ENCODE measurements around the gene ZNF747.
"Not testable (repeated sequence)": the region's sequence is repeated elsewhere in the genome, so short reads cannot be mapped to it uniquely, and the experiment has no call there.

The ZNF747 gene

DNA sequence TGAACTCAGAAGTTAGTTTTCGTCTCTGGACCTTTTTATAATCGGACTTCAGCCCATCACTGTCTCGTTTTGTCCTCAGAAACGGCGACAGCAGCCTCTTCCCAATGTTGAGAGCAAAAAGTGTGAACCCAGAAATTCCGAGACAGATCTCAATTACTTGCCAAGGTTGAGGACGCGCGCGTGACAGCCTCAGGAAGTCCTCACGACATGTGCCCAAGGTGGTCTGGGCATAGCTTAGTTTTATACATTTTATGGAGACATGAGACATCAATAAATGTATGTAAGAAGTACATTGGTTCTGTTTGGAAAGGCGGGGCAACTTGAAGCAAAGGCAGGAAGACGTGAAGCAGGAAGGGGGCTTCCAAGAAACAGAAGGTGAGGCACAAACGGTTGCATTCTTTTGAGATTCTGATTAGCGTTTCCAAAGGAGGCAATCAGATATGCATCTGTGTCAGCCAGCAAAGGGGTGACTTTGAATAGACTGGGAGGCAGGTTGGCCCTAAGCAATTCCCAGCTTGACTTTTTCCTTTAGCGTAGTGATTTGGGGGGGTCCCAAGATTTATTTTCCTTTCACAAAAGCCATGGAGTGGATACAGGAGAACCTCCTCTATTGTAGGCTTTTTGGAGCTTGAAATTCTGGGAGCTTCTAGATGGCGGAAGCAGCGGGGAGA, 583 bp upstream of the ZNF747 start:
- in situ Hi-C loops (cut with HindIII; ENCODE audit: low sequenced_read_pairs): no loop called here

DNA sequence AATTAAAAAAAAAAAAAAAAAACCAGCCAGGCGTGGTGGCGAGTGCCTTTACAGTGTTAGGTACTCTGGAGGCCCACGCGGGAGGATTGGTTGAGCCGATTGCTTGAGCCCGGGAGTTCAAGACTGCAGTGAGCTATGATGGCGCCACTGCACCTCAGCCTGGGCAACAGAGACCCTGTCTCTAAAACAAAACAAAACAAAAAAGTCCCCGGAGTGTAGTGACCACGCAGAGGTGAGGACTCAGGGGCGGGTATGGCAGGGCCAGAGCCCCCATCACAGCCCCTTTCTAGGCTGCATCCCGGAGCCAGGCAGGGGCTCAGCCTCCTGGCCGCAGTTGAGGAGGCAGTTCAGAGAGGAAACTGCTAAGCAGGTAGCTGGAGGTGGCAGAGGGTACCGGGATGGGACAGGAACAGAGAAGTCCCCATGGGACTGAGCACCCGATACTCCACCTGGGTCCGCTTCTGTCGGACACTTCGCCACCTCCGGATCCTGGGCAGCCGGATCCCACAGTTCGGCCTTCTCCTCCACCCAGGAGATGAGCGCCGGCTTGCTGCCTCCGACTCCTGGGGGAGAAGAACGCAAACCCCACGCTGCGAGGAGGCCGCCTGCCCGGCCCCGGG, 800 bp downstream of the ZNF747 start:
- in situ Hi-C loops (cut with HindIII; ENCODE audit: low sequenced_read_pairs): no loop called here

DNA sequence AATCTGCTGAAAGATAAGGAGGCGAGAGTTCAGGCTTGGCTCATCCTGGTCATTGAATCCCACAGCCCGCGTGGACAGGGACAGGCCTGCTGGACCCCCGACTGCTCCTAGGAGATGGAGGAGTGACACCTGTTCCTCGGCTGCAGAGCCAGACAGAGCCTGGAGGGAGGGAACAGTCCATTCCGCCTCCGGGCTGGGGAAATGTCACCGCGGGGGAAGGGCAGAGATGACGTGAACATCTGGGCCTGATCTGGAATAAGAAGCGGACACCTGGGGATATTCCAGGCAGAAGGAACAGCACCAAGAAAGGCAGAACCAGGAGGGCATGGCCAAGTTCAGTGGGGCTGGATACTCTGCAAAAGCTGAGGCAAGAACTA, 1.5 kb downstream of the ZNF747 start:
- in situ Hi-C loops (cut with HindIII; ENCODE audit: low sequenced_read_pairs): no loop called here

DNA sequence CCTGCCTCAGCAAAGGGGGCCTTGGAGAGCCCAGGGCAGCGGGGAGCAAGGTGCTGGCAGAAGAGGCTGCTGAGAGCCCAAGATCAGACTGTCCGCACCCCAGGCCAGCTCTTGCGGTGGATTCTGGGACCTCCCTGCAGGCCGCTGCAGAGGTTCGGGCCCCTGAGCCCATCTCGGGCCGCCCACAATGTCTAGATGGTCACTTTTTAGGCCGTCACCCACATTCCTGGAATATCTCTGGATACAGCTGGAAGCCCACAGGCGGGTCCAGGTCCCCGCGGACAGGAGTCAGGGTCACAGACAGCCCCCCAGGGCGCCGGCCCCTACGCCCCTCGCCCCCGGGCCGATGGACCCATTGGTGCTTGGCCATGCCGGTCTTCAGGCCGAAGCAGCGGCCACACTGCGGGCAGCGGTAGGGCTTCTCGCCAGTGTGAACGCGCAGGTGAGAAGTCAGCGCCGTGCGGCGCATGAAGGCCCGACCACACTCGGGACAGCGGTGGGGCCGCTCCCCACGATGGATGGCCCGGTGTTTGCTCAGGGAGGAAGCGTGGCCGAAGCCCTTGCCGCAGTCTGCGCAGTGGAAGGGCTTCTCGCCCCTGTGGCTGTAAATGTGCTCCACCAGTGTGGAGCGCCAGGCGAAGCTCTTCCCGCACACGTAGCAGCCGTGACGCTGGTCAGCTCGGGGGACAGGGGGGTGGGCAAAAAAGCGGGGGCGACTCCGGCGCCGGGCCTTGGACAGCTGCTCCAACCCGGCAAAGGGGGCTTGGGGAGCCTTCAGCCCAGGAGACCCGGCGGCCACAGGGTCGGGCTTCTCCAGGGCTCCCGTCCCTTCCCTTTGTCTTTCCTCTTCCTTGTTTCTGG, 2.1 kb downstream of the ZNF747 start:
- in situ Hi-C loops (cut with HindIII; ENCODE audit: low sequenced_read_pairs): no loop called here

DNA sequence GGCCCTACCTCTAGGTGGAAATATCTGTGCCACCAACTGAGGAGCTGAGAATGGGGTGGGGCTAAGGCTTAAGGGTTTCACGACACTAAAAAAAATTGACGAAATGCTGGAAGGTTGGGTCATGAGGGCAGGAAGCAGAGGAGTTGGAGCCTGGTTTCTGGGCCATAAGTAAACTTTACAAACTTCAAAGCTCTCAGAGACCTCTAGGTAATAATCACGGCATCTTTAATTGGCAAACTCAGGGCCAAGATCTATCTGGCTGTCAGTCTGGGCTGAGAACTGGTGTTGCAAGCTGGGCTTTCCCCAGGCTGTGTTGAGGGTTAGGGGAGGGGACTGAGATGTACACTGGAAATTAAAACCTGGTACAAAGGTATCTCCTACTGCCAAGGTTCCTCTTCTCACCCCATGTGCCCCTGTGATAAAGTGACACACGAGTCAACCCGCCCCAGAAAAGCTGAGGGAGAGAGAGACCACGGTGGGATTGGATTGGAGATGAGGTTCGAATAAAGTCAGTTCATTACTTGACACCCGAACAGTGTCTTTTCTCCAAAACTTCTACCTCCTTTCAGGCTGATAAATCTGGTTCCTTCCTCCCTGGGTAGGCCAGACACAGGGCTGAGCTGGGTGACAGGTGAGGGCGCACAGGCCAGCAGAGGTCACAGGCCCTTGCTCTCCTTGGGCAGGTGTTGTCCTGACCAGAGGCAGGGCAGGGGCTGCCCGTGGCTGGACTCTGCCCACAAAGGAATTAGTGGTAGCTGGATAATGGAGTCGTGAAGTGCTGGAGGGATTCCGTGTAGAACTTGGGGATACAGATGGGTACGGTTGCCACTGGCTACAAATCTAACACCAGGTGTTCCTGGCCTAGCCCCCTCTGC, 4.3 kb downstream of the ZNF747 start:
- in situ Hi-C loops (cut with HindIII; ENCODE audit: low sequenced_read_pairs): no loop called here

DNA sequence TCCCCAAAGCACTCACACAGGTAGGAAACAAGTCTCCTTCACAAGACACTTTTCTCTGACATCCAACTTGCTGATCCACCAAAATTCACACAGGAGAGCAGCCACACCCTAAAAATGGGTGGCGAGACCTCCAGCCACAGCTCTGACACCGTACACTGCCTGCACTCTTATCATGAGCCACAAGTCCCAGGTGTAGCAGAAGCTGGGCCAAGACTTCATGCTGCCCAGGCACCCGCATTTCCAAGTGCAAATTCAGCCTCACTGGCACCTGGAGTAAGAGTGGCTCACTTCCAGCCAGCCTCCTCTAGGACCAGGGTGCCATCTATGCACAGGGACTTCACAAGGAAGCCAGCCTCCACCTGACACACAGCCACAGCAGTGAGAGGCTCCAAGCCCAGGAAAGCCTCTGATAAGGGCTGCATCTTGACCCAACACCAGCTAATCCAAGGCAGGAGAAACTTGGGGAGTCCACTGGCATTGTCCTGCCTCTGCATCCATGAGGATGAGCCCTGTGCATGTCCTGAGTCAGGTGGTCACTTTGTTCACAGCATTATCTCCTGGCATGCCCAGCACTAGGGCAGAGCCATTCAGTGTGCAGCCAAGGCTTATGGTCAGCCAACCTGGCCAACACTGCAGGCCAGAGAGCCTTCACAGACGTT, 5.7 kb downstream of the ZNF747 start:
- in situ Hi-C loops (cut with HindIII; ENCODE audit: low sequenced_read_pairs): no loop called here

DNA sequence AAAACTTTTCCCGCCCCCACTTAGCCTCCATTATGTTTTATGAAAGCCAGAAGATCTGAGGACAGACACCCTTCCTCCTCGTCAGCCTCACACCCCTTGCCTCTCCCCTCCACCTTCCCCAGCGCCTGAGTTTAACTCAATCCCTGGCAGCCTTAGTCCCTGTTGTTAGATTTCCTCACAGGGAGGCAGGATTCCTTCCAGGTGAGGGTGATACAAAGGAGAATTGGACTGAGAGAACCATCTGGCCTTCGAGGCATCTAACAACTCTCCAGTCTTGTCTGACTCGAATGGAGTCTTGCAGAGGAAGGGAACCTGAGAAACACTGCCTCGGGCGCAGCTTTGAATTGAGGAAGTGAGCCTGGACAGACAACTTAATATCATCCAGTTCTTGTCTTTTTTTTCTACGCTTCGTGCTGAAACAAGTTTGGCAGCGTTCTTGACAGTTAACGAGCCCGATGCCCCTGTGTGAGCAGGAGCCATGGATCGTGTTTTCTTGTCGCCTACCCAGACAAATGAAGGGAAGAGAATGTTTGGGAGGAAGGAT, 7.0 kb downstream of the ZNF747 start:
- in situ Hi-C loops (cut with HindIII; ENCODE audit: low sequenced_read_pairs): no loop called here

DNA sequence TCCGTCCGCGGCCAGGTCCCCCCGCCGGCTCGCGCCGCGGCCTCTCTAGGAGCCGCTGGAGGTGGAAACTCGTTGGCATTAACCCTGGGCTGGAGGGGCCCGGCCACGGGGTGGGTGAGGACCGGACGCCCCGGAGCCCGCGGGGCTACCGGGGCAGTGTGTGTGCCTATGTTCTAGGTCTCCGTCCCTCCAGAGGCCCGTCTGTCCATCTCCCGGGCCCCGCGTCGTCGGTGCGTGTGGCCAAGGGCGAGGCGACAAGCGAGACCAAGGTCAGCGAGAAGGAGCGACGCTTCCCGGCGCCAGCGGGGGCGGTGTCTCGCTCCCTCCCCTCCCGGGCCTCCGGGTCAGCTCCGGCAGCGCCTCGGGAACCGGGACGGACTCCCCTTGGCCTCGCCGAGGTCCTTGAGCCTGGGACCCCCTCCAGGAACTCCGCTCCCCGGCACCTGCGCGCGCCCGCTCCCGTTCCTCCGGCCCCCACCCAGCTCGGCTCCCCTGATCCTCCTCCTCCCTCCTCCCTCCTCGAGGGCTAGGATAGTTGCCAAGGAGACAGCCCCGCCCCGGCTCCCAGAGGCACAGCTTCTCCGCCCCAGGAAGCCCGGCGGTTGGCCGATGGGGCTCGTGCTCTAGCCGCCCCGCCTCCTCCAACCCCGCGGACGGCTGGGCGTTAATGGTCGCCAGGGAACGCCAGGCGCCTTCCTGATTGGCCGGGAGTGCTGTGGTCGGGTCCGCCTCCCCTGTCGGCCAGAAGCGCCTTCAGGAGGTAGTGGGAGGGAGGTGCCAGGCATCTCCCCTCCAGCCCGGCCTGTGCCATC, 7.6 kb downstream of the ZNF747 start:
- in situ Hi-C loops (cut with HindIII; ENCODE audit: low sequenced_read_pairs): no loop called here

DNA sequence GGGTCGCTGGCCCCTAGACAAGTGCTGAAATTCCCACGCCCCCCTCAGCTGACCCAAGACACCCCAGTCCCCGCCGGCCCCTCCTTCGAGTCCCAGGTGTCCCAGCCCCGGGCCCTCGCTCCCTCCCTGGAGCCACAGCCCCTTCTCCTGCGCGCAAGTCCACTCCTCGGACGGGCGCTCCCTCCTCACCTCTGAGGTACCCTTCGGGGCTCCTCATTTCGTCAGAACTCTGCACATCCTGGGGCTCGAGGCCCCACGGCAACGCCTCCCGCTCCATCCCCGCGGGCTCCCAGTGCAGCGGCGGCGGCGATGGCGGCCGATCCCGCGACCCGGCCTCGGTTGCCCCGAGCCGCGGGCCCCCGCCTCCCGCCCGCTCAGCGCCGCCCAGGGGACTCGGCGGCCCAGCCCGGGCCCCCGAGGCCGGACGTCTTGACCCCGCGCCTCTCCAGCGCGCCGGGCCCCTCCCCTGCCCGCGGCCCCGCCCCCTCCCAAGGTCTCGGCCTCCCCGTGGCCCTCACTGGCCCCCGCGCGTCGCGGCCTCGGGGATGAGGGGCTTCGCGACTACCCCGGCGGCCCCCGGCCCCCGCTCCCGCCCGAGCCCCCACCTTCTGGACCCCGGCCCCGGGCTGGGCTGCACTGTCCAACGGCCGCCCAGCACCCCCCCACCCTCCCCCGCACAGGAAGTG, 8.4 kb downstream of the ZNF747 start, which contains the start of gene ZNF768:
TSS of gene ZNF768 (minus strand) at position 430 of the 686 bp plus-strand sequence. CDS start at position 277, 153 bp downstream.
- in situ Hi-C loops (cut with HindIII; ENCODE audit: low sequenced_read_pairs): no loop called here

DNA sequence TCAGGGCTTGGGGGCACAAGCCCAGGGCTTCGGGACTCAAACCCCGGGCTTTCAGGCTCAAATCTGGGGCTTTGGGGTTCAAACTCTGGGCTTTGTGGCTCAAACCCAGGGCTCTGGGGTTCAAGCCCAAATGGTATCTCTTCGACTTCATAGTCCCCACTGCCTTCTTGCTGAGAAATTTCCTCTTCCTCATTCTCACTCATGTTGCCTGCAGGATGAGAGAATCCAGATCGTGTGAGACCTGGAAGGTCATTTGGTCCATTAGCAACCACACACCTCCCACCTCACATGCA, 8.9 kb downstream of the ZNF747 start:
- in situ Hi-C loops (cut with HindIII; ENCODE audit: low sequenced_read_pairs): no loop called here

DNA sequence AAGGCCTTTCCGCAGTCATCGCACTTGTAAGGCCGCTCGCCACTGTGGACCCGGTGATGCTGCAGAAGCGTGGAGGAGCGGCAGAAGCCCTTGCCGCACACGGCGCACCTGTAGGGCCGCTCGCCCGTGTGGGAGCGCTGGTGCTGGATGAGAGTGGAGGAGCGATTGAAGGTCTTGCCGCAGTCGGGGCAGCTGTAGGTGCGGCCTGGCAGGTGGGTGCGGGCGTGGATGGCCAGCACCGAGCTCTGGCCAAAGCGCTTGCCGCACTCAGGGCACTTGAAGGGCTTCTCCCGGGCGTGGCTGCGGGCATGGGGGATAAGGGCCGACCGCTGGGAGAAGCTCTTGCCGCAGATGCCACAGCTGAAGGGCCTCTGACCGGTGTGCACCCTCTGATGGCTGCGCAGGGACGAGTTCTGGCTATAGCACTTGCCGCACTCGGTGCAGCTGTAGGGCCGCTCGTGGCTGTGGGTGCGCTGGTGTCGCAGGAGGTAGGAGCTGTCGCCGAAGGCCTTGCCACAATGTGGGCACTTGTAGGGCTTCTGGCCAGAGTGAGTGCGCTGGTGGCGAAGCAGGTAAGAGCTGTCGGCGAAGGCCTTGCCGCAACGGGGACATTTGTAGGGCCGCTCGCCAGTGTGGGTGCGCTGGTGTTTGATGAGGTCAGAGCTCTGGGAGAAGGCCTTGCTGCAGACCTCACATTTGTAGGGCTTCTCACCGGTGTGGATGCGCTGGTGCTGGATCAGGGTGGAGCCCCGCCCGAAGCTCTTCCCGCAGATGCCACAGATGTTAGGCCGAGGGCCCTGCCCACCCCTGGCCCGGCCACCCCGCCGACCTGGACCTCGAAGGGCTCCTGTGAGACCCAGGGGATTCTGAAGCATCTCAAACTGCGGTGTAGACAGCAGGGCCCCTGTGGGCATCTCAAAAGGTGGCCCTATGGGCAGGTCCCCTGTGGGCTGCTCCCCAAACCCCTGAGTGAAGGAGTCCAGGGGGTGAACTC, 9.8 kb downstream of the ZNF747 start:
- in situ Hi-C loops (cut with HindIII; ENCODE audit: low sequenced_read_pairs): no loop called here

DNA sequence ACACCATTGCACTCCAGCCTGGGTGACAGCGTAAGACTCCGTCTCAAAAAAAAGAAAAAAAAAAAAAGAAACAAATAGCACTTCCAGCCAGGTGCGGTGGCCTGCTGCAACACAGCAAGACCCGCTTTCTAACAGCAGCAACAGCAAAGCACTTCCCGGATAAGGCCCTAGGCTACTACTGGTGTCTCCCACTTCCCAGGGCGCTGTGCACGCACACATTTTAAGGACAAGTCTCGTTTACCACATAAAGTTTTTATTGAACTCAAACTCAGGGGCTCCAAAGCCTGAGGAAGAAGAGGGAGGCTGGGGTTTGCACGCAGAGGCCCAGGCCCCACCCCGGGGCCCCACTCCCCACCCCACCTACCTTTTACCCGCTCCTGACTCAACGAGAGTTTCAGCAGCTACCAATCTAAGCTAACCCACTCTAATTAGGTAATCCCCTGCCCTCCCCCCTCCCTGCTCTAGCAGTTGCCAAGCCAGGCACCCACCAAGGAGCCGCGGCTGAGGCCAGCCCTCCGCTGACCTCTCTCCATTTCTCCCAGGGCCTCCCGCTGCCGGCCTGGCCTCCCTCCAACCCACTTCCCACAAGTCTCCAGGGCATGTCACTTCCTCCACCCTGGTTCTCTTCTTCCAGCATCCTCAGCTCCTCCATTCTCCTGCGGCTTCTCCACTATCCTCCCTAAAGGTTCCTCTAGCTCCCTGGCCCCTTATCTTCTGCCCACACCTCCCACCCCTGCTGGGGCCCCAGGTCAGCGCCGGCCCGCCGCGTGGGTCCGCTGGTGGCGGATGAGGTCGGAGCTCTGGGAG, 10.7 kb downstream of the ZNF747 start:
- in situ Hi-C loops (cut with HindIII; ENCODE audit: low sequenced_read_pairs): no loop called here

DNA sequence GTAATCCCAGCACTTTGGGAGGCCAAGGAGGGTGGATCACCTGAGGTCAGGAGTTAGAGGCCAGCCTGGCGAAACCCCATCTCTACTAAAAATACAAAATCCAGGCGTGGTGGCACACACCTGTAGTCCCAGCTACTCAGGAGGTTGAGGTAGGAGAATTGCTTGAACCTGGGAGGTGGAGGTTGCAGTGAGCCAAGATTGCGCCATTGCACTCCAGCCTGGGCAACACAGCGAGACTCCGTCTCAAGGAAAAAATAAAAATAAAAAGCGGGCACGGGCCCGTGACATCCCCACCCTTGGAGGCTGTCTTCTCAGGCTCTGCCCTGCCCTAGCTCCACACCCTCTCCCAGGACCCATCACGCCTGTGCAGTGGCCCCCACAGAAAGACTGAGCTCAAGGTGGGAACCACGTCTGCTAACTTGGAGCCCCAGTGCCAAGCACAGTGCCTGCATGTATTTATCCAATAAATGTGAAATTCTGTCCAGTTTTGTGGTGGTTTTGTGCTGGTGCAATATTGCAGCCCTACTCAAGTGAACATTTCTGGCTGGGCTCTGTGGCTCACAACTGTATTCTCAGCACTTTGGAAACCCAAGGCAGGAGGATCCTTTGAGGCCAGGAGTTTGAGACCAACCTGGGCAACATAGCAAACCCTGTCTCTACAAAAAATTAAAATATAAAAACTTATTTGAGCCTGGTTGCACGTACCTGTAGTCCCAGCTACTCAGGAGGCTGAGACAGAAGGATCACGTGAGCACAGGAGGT, 11.8 kb downstream of the ZNF747 start:
- in situ Hi-C loops (cut with HindIII; ENCODE audit: low sequenced_read_pairs): not testable (repeated sequence)

DNA sequence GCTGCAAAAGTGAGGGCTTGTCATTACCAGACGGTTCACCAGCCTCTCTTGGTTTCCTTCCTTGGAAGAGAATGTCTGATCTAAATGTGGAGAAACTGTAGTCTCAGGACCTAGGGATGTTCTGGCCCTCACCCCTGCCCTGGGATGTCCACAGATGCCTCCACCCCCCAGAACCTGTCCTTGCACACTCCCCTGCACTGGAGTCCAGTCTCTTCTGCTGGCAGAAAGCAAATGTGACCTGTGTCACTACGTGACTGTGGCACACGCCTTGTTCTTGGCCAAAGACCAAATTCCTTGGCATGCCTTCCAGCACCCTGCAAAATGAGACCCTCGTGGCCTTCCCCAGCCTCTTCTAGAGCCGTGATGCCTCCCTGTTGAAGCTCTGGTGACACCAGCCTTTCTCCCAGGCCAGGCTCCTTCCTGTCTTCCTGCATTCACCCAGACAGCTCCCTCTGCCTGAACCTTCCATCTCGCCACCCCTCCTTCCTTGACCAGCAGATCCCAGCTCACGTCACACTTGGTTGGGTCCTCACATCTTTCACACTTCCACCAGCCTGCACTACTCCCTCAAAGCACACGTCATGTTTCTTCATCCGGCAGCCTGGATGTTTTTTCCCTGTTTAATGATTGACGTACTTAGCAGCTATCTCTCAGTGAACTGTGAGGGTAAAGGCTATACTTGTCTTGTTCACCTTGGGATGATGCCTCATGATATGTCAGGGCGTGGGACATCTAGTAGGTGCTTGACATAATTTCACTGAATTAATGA, 12.6 kb downstream of the ZNF747 start:
- in situ Hi-C loops (cut with HindIII; ENCODE audit: low sequenced_read_pairs): no loop called here

DNA sequence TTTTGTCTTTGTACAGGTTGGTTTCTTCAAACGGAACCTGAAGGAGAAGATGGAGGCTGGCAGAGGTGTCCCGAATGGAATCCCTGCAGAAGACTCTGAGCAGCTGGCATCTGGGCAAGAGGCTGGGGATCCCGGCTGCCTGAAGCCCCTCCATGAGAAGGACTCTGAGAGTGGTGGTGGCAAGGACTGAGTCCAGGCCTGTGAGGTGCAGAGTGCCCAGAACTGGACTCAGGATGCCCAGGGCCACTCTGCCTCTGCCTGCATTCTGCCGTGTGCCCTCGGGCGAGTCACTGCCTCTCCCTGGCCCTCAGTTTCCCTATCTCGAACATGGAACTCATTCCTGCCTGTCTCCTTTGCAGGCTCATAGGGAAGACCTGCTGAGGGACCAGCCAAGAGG, 13.2 kb downstream of the ZNF747 start:
- in situ Hi-C loops (cut with HindIII; ENCODE audit: low sequenced_read_pairs): no loop called here

Measured in endothelial cell of hepatic sinusoid (primary cell).